Effector memory CD4-positive, alpha-beta T cell (primary cell): ENCODE measurements around the gene PHEX.

Experiments
- DNase-seq, 3 donors: peaks; one replicate each; pipeline ENCODE4 v3.0.0-alpha.2; 2020
- H3K27ac ChIP-seq: 2 replicates; pipeline ENCODE4 v1.7.0; 2013; ENCODE audit warnings: mild to moderate bottlenecking, low read length, moderate library complexity; ENCODE audit not compliant: insufficient read depth, poor library complexity, severe bottlenecking
- H3K27me3 ChIP-seq: replicated peaks from 2 replicates; pipeline ENCODE4 v1.7.0; 2013; ENCODE audit warnings: mild to moderate bottlenecking, low read length; ENCODE audit not compliant: insufficient read depth, control insufficient read depth, poor library complexity, severe bottlenecking
- H3K36me3 ChIP-seq: 2 replicates; pipeline ENCODE4 v1.7.0; 2013; ENCODE audit warnings: mild to moderate bottlenecking, low read length, moderate library complexity; ENCODE audit not compliant: control insufficient read depth, insufficient read depth
- H3K4me1 ChIP-seq: 2 replicates; pipeline ENCODE4 v1.7.0; 2013; ENCODE audit warnings: low read length, mild to moderate bottlenecking; ENCODE audit not compliant: control insufficient read depth, insufficient read depth, poor library complexity, severe bottlenecking
- H3K4me3 ChIP-seq: 2 replicates; pipeline ENCODE4 v1.7.0; 2013; ENCODE audit warnings: low read length, low read depth, mild to moderate bottlenecking; ENCODE audit not compliant: insufficient read depth, poor library complexity, severe bottlenecking
- H3K9me3 ChIP-seq: 2 replicates; pipeline ENCODE4 v1.7.0; 2013; ENCODE audit warnings: mild to moderate bottlenecking, low read length, moderate library complexity; ENCODE audit not compliant: control insufficient read depth

The PHEX gene

DNA sequence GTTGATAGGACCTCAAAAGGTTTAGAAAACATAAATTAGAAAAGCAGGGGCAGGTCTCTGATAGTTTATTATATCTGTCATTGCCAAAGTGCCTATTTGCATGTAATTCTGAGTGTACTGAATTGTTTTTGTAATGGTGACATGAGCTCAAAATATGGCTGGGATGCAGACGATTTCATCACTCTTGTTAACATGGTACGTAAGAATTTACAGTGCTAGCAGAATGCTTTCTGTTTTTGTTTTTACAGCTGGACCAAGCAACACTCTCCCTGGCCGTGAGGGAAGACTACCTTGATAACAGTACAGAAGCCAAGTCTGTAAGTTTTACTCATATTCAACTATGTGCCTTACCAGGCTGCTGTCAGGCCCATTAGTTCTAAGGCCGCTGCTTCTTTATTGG, 58.1 kb downstream of the PHEX start:
- Histone ChIP-seq H3K27ac (no peak overlapping the region), H3K4me1 (no peaks in the 10 kb centered on the region), H3K9me3 (no peaks in the 10 kb centered on the region), H3K27me3 (no peaks in the 10 kb centered on the region), H3K4me3 (no peak overlapping the region), H3K36me3 (no peaks in the 10 kb centered on the region)
- no peak for DNase-seq

- H3K27me3 ChIP-seq, result no peaks in the 10 kb centered on the region
- no peaks in the 10 kb centered on the region for H3K36me3 ChIP-seq
- H3K9me3 ChIP-seq, result no peaks in the 10 kb centered on the region
- H3K4me3 ChIP-seq, result no peak overlapping the region
- no peak overlapping the region for H3K27ac ChIP-seq
- no peaks in the 10 kb centered on the region for H3K4me1 ChIP-seq
- no peak for DNase-seq
Observed at GRCh38 chrX:22093550-22093949, 61.4 kb downstream of the PHEX start.

GRCh38 chrX:22095286-22095685, 63.2 kb downstream of the PHEX start:
- H3K27me3 ChIP-seq, result no peaks in the 10 kb centered on the region

DNA sequence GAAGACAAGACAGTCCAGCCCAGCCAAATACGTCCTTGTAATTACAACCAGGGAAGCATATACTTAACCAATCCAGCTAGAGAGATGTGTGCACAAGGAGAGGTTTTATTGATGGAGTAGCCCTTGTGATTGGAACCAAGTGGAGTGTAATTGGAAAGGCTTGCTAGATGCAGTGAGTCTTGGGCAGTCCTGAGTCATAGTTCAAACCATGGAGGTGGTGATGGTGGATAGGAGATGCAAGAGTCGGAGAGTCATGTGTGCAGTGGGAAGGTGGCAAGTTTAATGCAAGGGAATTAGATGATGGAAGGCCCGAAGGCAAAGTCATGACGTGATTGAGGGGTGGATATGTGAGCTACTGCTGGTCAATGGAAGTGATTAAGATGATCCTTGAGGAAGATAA, 63.7 kb downstream of the PHEX start:
- no peak for DNase-seq
- no peak overlapping the region for H3K4me3 ChIP-seq
- no peaks in the 10 kb centered on the region for H3K9me3 ChIP-seq
- no peak overlapping the region for H3K27ac ChIP-seq
- no peaks in the 10 kb centered on the region for H3K4me1 ChIP-seq
- H3K36me3 ChIP-seq, result no peaks in the 10 kb centered on the region
- H3K27me3 ChIP-seq, result no peaks in the 10 kb centered on the region

More at GRCh38 chrX:22095286-22095685, 63.2 kb downstream of the PHEX start:
- no peak for DNase-seq
- no peaks in the 10 kb centered on the region for H3K36me3 ChIP-seq
- H3K4me3 ChIP-seq, result no peak overlapping the region
- no peaks in the 10 kb centered on the region for H3K9me3 ChIP-seq
- no peaks in the 10 kb centered on the region for H3K4me1 ChIP-seq
- no peak overlapping the region for H3K27ac ChIP-seq

- no peaks in the 10 kb centered on the region for H3K36me3 ChIP-seq
- no peak overlapping the region for H3K4me3 ChIP-seq
- H3K4me1 ChIP-seq, result no peaks in the 10 kb centered on the region
- no peaks in the 10 kb centered on the region for H3K27me3 ChIP-seq
- no peaks in the 10 kb centered on the region for H3K9me3 ChIP-seq
- no peak overlapping the region for H3K27ac ChIP-seq
- DNase-seq, result no peak
Observed at GRCh38 chrX:22097012-22097694, 65.0 kb downstream of the PHEX start.

DNA sequence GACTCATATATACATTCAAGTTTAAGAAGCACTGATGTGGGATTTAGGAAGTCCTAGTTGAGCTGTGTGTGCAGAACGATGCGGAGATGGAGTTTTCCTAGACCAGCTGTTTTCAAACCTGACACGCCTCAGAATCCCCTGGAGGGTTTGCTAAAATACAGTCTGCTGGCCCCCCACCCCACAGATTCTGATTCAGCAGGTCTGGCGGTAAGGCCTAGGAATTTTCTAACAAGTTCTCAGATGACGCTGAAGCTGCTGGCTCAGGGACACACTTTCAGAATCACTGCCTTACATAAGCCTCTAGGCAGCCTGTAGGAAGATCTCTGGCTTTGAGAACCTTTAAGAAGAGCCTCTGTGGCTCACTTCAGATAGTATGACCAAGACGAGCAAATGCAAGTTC, 73.1 kb downstream of the PHEX start:
- Histone ChIP-seq H3K27me3 (no peaks in the 10 kb centered on the region), H3K4me3 (no peak overlapping the region), H3K36me3 (no peaks in the 10 kb centered on the region), H3K9me3 (no peaks in the 10 kb centered on the region), H3K27ac (no peak overlapping the region), H3K4me1 (no peaks in the 10 kb centered on the region)
- no peak for DNase-seq

DNA sequence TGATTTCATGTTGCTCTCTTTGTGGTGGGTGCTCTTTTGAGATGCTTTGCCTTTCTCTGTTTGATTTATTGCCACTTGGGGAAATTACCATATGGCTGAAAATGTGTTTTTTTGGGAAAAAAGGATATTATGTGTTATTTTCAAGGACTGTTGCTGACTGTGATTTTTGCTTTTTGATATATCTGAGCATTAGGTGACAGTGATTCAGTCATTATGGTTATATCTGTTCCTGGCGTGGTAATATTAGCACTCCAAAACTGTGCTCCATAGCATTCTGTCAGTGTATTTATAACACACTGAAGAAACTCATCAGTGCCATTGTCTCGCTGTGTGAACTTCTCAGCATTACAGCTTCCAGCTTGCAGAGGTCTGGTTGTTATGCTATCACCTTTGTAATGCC, 73.8 kb downstream of the PHEX start:
- Histone ChIP-seq H3K9me3 (no peaks in the 10 kb centered on the region), H3K27ac (no peak overlapping the region), H3K4me3 (no peak overlapping the region), H3K36me3 (no peaks in the 10 kb centered on the region), H3K4me1 (no peaks in the 10 kb centered on the region), H3K27me3 (no peaks in the 10 kb centered on the region)
- no peak for DNase-seq

DNA sequence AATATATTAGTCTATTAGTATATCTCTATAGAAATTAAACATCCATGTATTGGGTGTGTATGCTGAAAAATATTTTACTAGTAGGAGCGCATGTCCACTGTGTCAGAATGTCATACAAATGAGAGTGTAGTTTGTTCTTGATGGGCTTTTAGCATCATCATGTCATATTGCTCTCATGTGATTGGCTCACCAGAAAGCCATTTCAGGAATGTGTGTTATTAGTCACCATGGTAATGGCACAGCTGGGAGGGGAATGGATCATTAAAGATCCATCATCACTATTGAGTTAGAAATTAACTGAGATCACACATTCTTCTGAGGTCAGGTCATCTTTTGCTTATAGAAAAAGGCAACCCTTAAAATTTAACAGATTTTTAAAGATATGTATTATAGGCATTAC, 77.3 kb downstream of the PHEX start:
- H3K4me1 ChIP-seq, result no peaks in the 10 kb centered on the region
- no peak for DNase-seq
- no peak overlapping the region for H3K27ac ChIP-seq
- H3K36me3 ChIP-seq, result no peaks in the 10 kb centered on the region
- H3K4me3 ChIP-seq, result no peak overlapping the region
- H3K9me3 ChIP-seq, result no peaks in the 10 kb centered on the region
- H3K27me3 ChIP-seq, result no peaks in the 10 kb centered on the region

DNA sequence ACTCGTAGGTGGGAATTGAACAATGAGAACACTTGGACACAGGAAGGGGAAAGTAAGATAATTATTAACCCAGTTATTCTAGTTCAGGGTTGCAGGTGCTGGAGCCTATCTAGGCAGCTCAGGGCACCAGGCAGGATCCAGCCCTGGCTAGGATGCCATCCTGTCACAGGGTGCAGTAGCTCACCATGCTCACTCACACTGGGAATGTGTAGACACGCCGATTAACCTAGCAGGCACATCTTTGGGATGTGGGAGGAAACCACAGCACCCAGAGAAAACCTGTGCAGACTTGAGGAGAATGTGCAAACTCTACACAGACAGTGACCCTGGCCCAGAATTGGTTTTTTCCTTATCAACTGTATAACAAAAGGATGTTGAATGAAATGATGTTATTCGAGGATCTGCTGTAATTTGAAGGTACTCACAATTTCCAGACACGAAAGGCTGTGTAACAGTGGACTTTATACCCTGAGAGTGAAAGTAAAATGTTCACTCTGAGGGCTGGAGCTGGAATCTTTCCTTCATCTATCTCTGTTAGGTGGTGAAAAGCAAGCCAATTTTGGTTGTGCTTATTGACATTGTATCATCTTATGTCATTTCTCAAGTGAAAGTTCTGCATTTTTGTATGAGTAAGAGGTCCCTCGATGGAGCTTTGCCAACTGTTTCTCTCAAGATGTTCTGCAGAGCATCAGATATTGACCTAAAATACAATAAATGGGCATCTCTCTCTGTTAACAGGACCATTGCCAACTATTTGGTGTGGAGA, 78.8 kb downstream of the PHEX start:
- Histone ChIP-seq H3K27ac (no peak overlapping the region), H3K4me1 (no peaks in the 10 kb centered on the region), H3K4me3 (no peak overlapping the region), H3K27me3 (no peaks in the 10 kb centered on the region), H3K9me3 (no peaks in the 10 kb centered on the region), H3K36me3 (no peaks in the 10 kb centered on the region)
- DNase-seq, result no peak
